NCI-H345 treated with DMSO at 0.1 percent for 48 hours (cell line): ENCODE measurements around the gene RNF225.
A peak's percentile ranks its signal among the peaks of the same experiment; 100 is the strongest.
"Not testable (repeated sequence)": the region's sequence is repeated elsewhere in the genome, so short reads cannot be mapped to it uniquely, and the experiment has no call there.

ENCODE experiments used
- DNase-seq: peaks from one replicate; lab custom pipeline; 2025; ENCODE audit not compliant: unreplicated experiment; lab: John Stamatoyannopoulos, UW

The RNF225 gene

GRCh38 chr19:58386576-58387337, 8.7 kb upstream of the RNF225 start, which contains the start of gene RPS5:
RPS5 (plus strand) TSS chr19:58387269; CDS start chr19:58388138, 869 bp downstream.
- DNase-seq = peak; percentile 83

GRCh38 chr19:58387338-58388174, 7.9 kb upstream of the RNF225 start:
- DNase-seq = no peak

- DNase-seq = no peak
These were observed 7.3 kb upstream of the RNF225 start for GRCh38 chr19:58388175-58388526.

GRCh38 chr19:58392945-58393724, 2.3 kb upstream of the RNF225 start:
- DNase-seq = no peak

- no peak for DNase-seq
These were observed 1.8 kb upstream of the RNF225 start for GRCh38 chr19:58393725-58394033.

- no peak for DNase-seq
These were observed 636 bp upstream of the RNF225 start for GRCh38 chr19:58394821-58395219.

- DNase-seq = no peak
These were observed 647 bp downstream of the RNF225 start for GRCh38 chr19:58395979-58396627.

GRCh38 chr19:58396691-58397532, 1.5 kb downstream of the RNF225 start:
- no peak for DNase-seq

- DNase-seq = no peak
These were observed 2.1 kb downstream of the RNF225 start for GRCh38 chr19:58397533-58398037.

GRCh38 chr19:58398087-58398486, 2.6 kb downstream of the RNF225 start:
- DNase-seq = no peak

- DNase-seq = no peak
These were observed 3.1 kb downstream of the RNF225 start for GRCh38 chr19:58398545-58398944.

- no peak for DNase-seq
These were observed 4.4 kb downstream of the RNF225 start for GRCh38 chr19:58399903-58400302.

- peak; percentile 18 for DNase-seq
These were observed 5.0 kb downstream of the RNF225 start for GRCh38 chr19:58400316-58400915.

- DNase-seq = peak; percentile 94
These were observed 5.7 kb downstream of the RNF225 start for GRCh38 chr19:58400916-58401839.

GRCh38 chr19:58401840-58402421, 6.5 kb downstream of the RNF225 start:
- no peak for DNase-seq

GRCh38 chr19:58403920-58404478, 8.5 kb downstream of the RNF225 start:
- DNase-seq = not testable (repeated sequence)

- no peak for DNase-seq
These were observed 11.6 kb downstream of the RNF225 start for GRCh38 chr19:58406818-58407657.
